Measurements from ENCODE around the gene TFDP3. TPM values are rescaled to one million over a fixed set of nuclear protein-coding genes. Genes with fewer than 3 reads are reported as not detected.

Gene TFDP3
- total and polyA plus RNA-seq, 2 of the 4 experiments (the other 2 are of a cell fraction) = not detected

GRCh38 chrX:133185119-133185518 is 33.0 kb downstream of the TFDP3 start:
- no peak overlapping the region for H4K8ac ChIP-seq (ENCODE audit: low read depth in 2 of 2, low read length in 2 of 2)

More at GRCh38 chrX:133185119-133185518, 33.0 kb downstream of the TFDP3 start:
- intact Hi-C loops (cut with micrococcal nuclease) = no loop called here
- no peak overlapping the region for H3K27ac ChIP-seq (ENCODE audit: insufficient read depth, low read length)
- H3K18ac ChIP-seq (ENCODE audit: low read depth, low read length) = no peak overlapping the region
- ChIA-PET POLR2A (ENCODE audit: unreplicated experiment) (no interaction called here), CTCF (no interaction called here)
- H3K4me3 ChIP-seq (ENCODE audit: insufficient read depth, low read depth, low read length) = no peak overlapping the region
- H3K36me3 ChIP-seq (ENCODE audit: control insufficient read depth, insufficient read depth, low read length) = no peaks in the 10 kb centered on the region
- H4K5ac ChIP-seq (ENCODE audit: low read depth, low read length) = no peak overlapping the region
- no peak overlapping the region for H2AFZ ChIP-seq (replicated peaks; ENCODE audit: low read length, poor library complexity)
- peaks cover 1% of the 10 kb centered on the region for H3K27me3 ChIP-seq (ENCODE audit: control insufficient read depth, insufficient read depth, low read length)
- no peak overlapping the region for H2AK9ac ChIP-seq (replicated peaks; ENCODE audit: low read depth, low read length, poor library complexity)
- no peak overlapping the region for H3K23ac ChIP-seq (ENCODE audit: low read depth, low read length)
- H3K4me2 ChIP-seq (ENCODE audit: low read depth, low read length) = no peak overlapping the region
- in situ Hi-C loops (cut with MboI; ENCODE audit: low sequenced_read_pairs) = no loop called here
- no peaks in the 10 kb centered on the region for H4K20me1 ChIP-seq (ENCODE audit: insufficient read depth, low read length)
- ATAC-seq (ENCODE audit: low read depth) = no peak
- dilution Hi-C loops (cut with HindIII; ENCODE audit: low sequenced_read_pairs, unreplicated experiment) = no loop called here
- H3K79me1 ChIP-seq (ENCODE audit: low read depth in 1 of 2, low read length in 2 of 2) = no peaks in the 10 kb centered on the region
- TF ChIP-seq POLR2A (IDR thresholded peaks at IDR 0.05; ENCODE audit: low read depth, low read length) = no peak
- no peak for TF ChIP-seq USF2 (IDR thresholded peaks at IDR 0.05; ENCODE audit: low read depth, low read length)
- no peak for TF ChIP-seq RCOR1 (IDR thresholded peaks at IDR 0.05; ENCODE audit: insufficient replicate concordance, low read length)
- no peak for TF ChIP-seq MAZ (IDR thresholded peaks at IDR 0.05; ENCODE audit: borderline replicate concordance, low read depth, low read length)
- no peak for TF ChIP-seq CHD1 (IDR thresholded peaks at IDR 0.05; ENCODE audit: low read depth, low read length)
- TF ChIP-seq SMC3 (IDR thresholded peaks at IDR 0.05; ENCODE audit: low read depth, low read length) = no peak
- TF ChIP-seq FOS (IDR thresholded peaks at IDR 0.05; ENCODE audit: low read depth, low read length) = no peak
- TF ChIP-seq RFX5 (IDR thresholded peaks at IDR 0.05; ENCODE audit: low read depth, low read length) = no peak
- no peak for TF ChIP-seq CEBPB (IDR thresholded peaks at IDR 0.05; ENCODE audit: low read depth, low read length)
- TF ChIP-seq NFE2L2 (IDR thresholded peaks at IDR 0.05; ENCODE audit: low read depth, low read length) = no peak
- TF ChIP-seq MXI1 (IDR thresholded peaks at IDR 0.05; ENCODE audit: borderline replicate concordance, low read depth, low read length) = no peak
- no peak for TF ChIP-seq BHLHE40 (IDR thresholded peaks at IDR 0.05; ENCODE audit: low read depth, low read length)
- no TSS peak for BruUV-seq (replicated peaks)
- no peak overlapping the region for H2BK15ac ChIP-seq (ENCODE audit: low read depth, low read length)
- no peak overlapping the region for H2BK5ac ChIP-seq (ENCODE audit: low read depth, low read length, poor library complexity, severe bottlenecking)
- no peak for DNase-seq
- no peak overlapping the region for H3K9ac ChIP-seq (ENCODE audit: low read depth, low read length)
- H3K4ac ChIP-seq (ENCODE audit: low read depth, low read length) = no peak overlapping the region
- no peak overlapping the region for H4K91ac ChIP-seq (ENCODE audit: insufficient read depth, low read depth, low read length)
- no peak overlapping the region for H2AK5ac ChIP-seq (ENCODE audit: low read depth, low read length)
- H3K56ac ChIP-seq (ENCODE audit: extremely low read depth, insufficient read depth, low read length) = no peak overlapping the region
- no peak overlapping the region for H2BK20ac ChIP-seq (ENCODE audit: low read depth, low read length)
- H3K9me3 ChIP-seq (ENCODE audit: control insufficient read depth, insufficient read depth, low read length) = no peaks in the 10 kb centered on the region
- no peaks in the 10 kb centered on the region for H3K4me1 ChIP-seq (ENCODE audit: control insufficient read depth, insufficient read depth, low read length)
- no peak overlapping the region for H2BK120ac ChIP-seq (ENCODE audit: low read depth, low read length)
- no peak overlapping the region for H3K14ac ChIP-seq (replicated peaks; ENCODE audit: low read depth, low read length)
- no peaks in the 10 kb centered on the region for H3K9me1 ChIP-seq (ENCODE audit: insufficient read depth, low read length)
- no CpG with 5 or more reads among the region's 4 CpGs for WGBS, 2 experiments (ENCODE audit: extremely low coverage in 2 of 2, insufficient read length in 1 of 2)

Data from IMR-90 (cell line).